ENCODE measurements around the gene ADGRD1. TPM values are rescaled to one million over a fixed set of nuclear protein-coding genes. Genes with fewer than 3 reads are reported as not detected.

Gene ADGRD1
- total RNA-seq, 1 experiment from 2014 or later: 0.77 TPM

GRCh38 chr12:131111446-131111845, 157.7 kb downstream of the ADGRD1 start (continued):
- TF ChIP-seq HMGA2 (CRISPR knock-in tag; IDR thresholded peaks at IDR 0.05) (no peak), MAX (CRISPR knock-in tag; IDR thresholded peaks at IDR 0.05) (no peak), ZNF416 (CRISPR knock-in tag; IDR thresholded peaks at IDR 0.05) (no peak), AR (CRISPR knock-in tag; IDR thresholded peaks at IDR 0.05) (no peak), CREB1 (CRISPR knock-in tag; IDR thresholded peaks at IDR 0.05) (no peak), SMAD4 (CRISPR knock-in tag; IDR thresholded peaks at IDR 0.05) (no peak), FOXP1 (CRISPR knock-in tag; IDR thresholded peaks at IDR 0.05; ENCODE audit: borderline replicate concordance) (no peak), PRRX2 (CRISPR knock-in tag; IDR thresholded peaks at IDR 0.05) (no peak)

GRCh38 chr12:131112021-131112420, 158.3 kb downstream of the ADGRD1 start:
- ATAC-seq: no peak
- POLR2A ChIA-PET: no interaction called here

More at GRCh38 chr12:131112021-131112420, 158.3 kb downstream of the ADGRD1 start:
- H3K27ac Mint-ChIP-seq: no peak overlapping the region
- no peaks in the 10 kb centered on the region for H3K36me3 Mint-ChIP-seq
- CTCF ChIA-PET: interaction anchor here (1.2 to 9.1 kb wide), 4 partner anchors 7 to 196 kb away, joined by 6 to 98 read pairs (median 14); no protein-coding TSS in a partner anchor
- peaks cover 4% of the 10 kb centered on the region; the same call in 1 of the 2 replicates for H3K27me3 Mint-ChIP-seq (ENCODE audit: low read depth)
- H3K9me3 Mint-ChIP-seq: no peaks in the 10 kb centered on the region
- TF ChIP-seq CREB1 (CRISPR knock-in tag; IDR thresholded peaks at IDR 0.05) (no peak), SOX15 (CRISPR knock-in tag; IDR thresholded peaks at IDR 0.05) (no peak), IRF2 (CRISPR knock-in tag; IDR thresholded peaks at IDR 0.05; ENCODE audit: borderline replicate concordance, low read depth) (no peak), FOXK1 (CRISPR knock-in tag; IDR thresholded peaks at IDR 0.05) (no peak), ATF6 (CRISPR knock-in tag; IDR thresholded peaks at IDR 0.05) (no peak), FOXP4 (CRISPR knock-in tag; IDR thresholded peaks at IDR 0.05) (no peak), TEAD4 (CRISPR knock-in tag; IDR thresholded peaks at IDR 0.05) (no peak), ATF2 (CRISPR knock-in tag; IDR thresholded peaks at IDR 0.05; ENCODE audit: borderline replicate concordance, low read depth) (no peak), HMGA2 (CRISPR knock-in tag; IDR thresholded peaks at IDR 0.05) (no peak)
- H3K4me3 Mint-ChIP-seq: no peak overlapping the region
- peaks cover 13% of the 10 kb centered on the region for H3K4me1 Mint-ChIP-seq
- no peak for DNase-seq (ENCODE audit: low spot score)

Data from WTC11 (cell line).